A549 (cell line): ENCODE results near the gene ADAM12. TPM values are rescaled to one million over a fixed set of nuclear protein-coding genes. Genes with fewer than 3 reads are reported as not detected.

ENCODE experiments used
- ATAC-seq, 2 experiments: fragments of 200-7000 bp in 1 of 2; fragments of >200 bp in 1 of 2; cut with Nextera tagmentation in 1 of 2; cut with Tn5 transposase in 1 of 2; 3 replicates each; pipeline versions ENCODE4 v1.8.0 to v1.9.1; 2018 to 2020; ENCODE audit warnings: mild to moderate bottlenecking in 1 of 2, moderate library complexity in 1 of 2
- CTCF ChIA-PET: fragments of 300-600 bp; sonication (Branson Sonifier 250); formaldehyde crosslinking; extraction: SDS; loops from one replicate; lab custom pipeline; 2021; ENCODE audit warnings: antibody characterized with exemption, inconsistent platforms; lab: Yijun Ruan, JAX
- POLR2A ChIA-PET: fragments of 350-600 bp; formaldehyde crosslinking; extraction: SDS; loops from one replicate; lab custom pipeline; 2021; ENCODE audit warnings: antibody characterized with exemption, inconsistent platforms; lab: Yijun Ruan, JAX
- DNase-seq, 2 experiments: peaks; one replicate each; pipeline versions ENCODE4 v3.0.0 to v3.0.0-alpha.2; 2011 to 2016; ENCODE audit warnings: low read depth in 1 of 2, low spot score in 1 of 2
- FAIRE-seq: peaks from 2 replicates; lab custom pipeline; 2011; peaks lifted over from hg19 to GRCh38; lab: Jason Lieb, UNC
- H3K27ac ChIP-seq, 2 experiments: fragments of >200 bp; sonication (Bioruptor Twin); formaldehyde crosslinking; 3 replicates each; pipeline ENCODE4 v1.5.1; 2016 to 2017
- H3K4me1 ChIP-seq: fragments of >200 bp; sonication (Bioruptor Twin); formaldehyde crosslinking; 3 replicates; pipeline ENCODE4 v1.6.1; 2016
- H3K4me2 ChIP-seq: fragments of >200 bp; sonication (Bioruptor Twin); formaldehyde crosslinking; 3 replicates; pipeline ENCODE4 v1.6.1; 2016
- H3K4me3 ChIP-seq: fragments of >200 bp; sonication (Bioruptor Twin); formaldehyde crosslinking; 3 replicates; pipeline ENCODE4 v1.5.1; 2016
- H3K9me3 ChIP-seq: fragments of >200 bp; sonication (Bioruptor Twin); formaldehyde crosslinking; 3 replicates; pipeline ENCODE4 v1.6.1; 2016
- ATOH8 ChIP-seq: fragments of 250-450 bp; sonication (Bioruptor Pico); IDR thresholded peaks from 2 replicates; pipeline ENCODE4 v1.5.0; 2020; ENCODE audit warnings: low read depth, mild to moderate bottlenecking, moderate library complexity
- BHLHE40 ChIP-seq: IDR thresholded peaks from 2 replicates; pipeline ENCODE4 v1.6.1; 2012; ENCODE audit warnings: low read depth, low read length, inconsistent platforms
- CHD4 ChIP-seq: fragments of 200-600 bp; sonication (generic); IDR thresholded peaks from 2 replicates; pipeline ENCODE4 v1.6.1; 2016; ENCODE audit warnings: antibody characterized with exemption, mild to moderate bottlenecking, borderline replicate concordance
- CTCF ChIP-seq: fragments of >200 bp; sonication (Bioruptor Twin); formaldehyde crosslinking; IDR thresholded peaks from 3 replicates; pipeline ENCODE4 v1.5.1; 2016
- EHMT2 ChIP-seq: fragments of 200-600 bp; sonication (generic); IDR thresholded peaks from 2 replicates; pipeline ENCODE4 v1.6.1; 2016; ENCODE audit warnings: antibody characterized with exemption, low read depth, mild to moderate bottlenecking, moderate library complexity
- HDAC2 ChIP-seq: fragments of 200-600 bp; sonication (generic); IDR thresholded peaks from 2 replicates; pipeline ENCODE4 v1.6.1; 2016
- HMGXB4 ChIP-seq: fragments of 250-450 bp; sonication (Bioruptor Pico); IDR thresholded peaks from 2 replicates; pipeline ENCODE4 v1.5.0; 2021; ENCODE audit warnings: mild to moderate bottlenecking, moderate library complexity, borderline replicate concordance
- HOXB5 ChIP-seq: fragments of 250-450 bp; sonication (Bioruptor Pico); IDR thresholded peaks from 2 replicates; pipeline ENCODE4 v1.5.0; 2020; ENCODE audit warnings: mild to moderate bottlenecking, moderate library complexity
- JUN ChIP-seq, 2 experiments: fragments of >200 bp; sonication (Bioruptor Twin); formaldehyde crosslinking; IDR thresholded peaks; 2 replicates in 1 of 2; 3 replicates in 1 of 2; pipeline ENCODE4 v1.6.1; 2016 to 2017
- KDM5A ChIP-seq: fragments of 200-600 bp; sonication (generic); IDR thresholded peaks from 2 replicates; pipeline ENCODE4 v1.6.1; 2016; ENCODE audit warnings: antibody characterized with exemption, mild to moderate bottlenecking
- NPAS2 ChIP-seq: fragments of 250-450 bp; sonication (Bioruptor Pico); IDR thresholded peaks from 2 replicates; pipeline ENCODE4 v1.8.0; 2022; ENCODE audit warnings: mild to moderate bottlenecking, moderate library complexity, borderline replicate concordance
- NR3C1 ChIP-seq: fragments of >200 bp; sonication (Bioruptor Twin); formaldehyde crosslinking; IDR thresholded peaks from 3 replicates; pipeline ENCODE4 v1.6.1; 2017
- PHF8 ChIP-seq: fragments of 200-600 bp; sonication (generic); IDR thresholded peaks from 2 replicates; pipeline ENCODE4 v1.6.1; 2016; ENCODE audit warnings: low read depth, mild to moderate bottlenecking, antibody characterized with exemption, moderate library complexity, borderline replicate concordance
- RAD21 ChIP-seq, 2 experiments: fragments of >200 bp in 1 of 2; sonication (Bioruptor Twin) in 1 of 2; formaldehyde crosslinking in 1 of 2; IDR thresholded peaks in 1 of 2; conservative IDR thresholded peaks in 1 of 2; 2 replicates in 1 of 2; 3 replicates in 1 of 2; pipeline ENCODE4 v1.6.1; 2012 to 2018; ENCODE audit warnings: inconsistent platforms in 1 of 2
- RCOR1 ChIP-seq: fragments of 150-350 bp; IDR thresholded peaks from 2 replicates; pipeline ENCODE4 v1.6.1; 2014; ENCODE audit warnings: antibody characterized with exemption, low read length, low read depth
- REST ChIP-seq: fragments of 200-600 bp; sonication (generic); IDR thresholded peaks from 2 replicates; pipeline ENCODE4 v1.6.1; 2016; ENCODE audit warnings: antibody characterized with exemption, mild to moderate bottlenecking, moderate library complexity
- RNF2 ChIP-seq: fragments of 200-600 bp; sonication (generic); IDR thresholded peaks from 2 replicates; pipeline ENCODE4 v1.6.1; 2016; ENCODE audit warnings: low read depth, mild to moderate bottlenecking, antibody characterized with exemption, moderate library complexity, borderline replicate concordance
- TP53 ChIP-seq: fragments of 250-450 bp; sonication (Bioruptor Pico); IDR thresholded peaks from 2 replicates; pipeline ENCODE4 v1.5.0; 2021; ENCODE audit warnings: mild to moderate bottlenecking, moderate library complexity
- USF2 ChIP-seq: fragments of 450-650 bp; IDR thresholded peaks from 2 replicates; pipeline ENCODE4 v1.6.1; 2014; ENCODE audit warnings: antibody characterized with exemption
- ZC3H11A ChIP-seq: fragments of 450-650 bp; IDR thresholded peaks from 2 replicates; pipeline ENCODE4 v1.6.1; 2014; ENCODE audit warnings: antibody characterized with exemption, mild to moderate bottlenecking
- ZFP36 ChIP-seq: fragments of 450-650 bp; IDR thresholded peaks from 2 replicates; pipeline ENCODE4 v1.6.1; 2014; ENCODE audit warnings: borderline replicate concordance; ENCODE audit not compliant: partially characterized antibody
- WGBS: methylation state at CpG from one replicate; pipeline ENCODE4 v1.1.6; 2017; ENCODE audit errors: missing lambda C conversion rate; 5-methylcytosine and 5-hydroxymethylcytosine counted together
- polyA plus RNA-seq, 4 experiments: library from polyadenylated mRNA; depleted of rRNA in 3 of 4; stranded (reverse); fragments of >200 nt; fragmentation: RNase III in 1 of 4; extraction: RNeasy Plus Mini Kit Qiagen cat#74134 plus additional on column Dnase treatment in 1 of 4; gene quantifications; 2 replicates in 3 of 4; 3 replicates in 1 of 4; pipeline ENCODE4 v1.2.3, GENCODE V29; 2011 to 2017

Gene ADAM12
- polyA plus RNA-seq, 2 of the 4 experiments (the other 2 are of a cell fraction) = 1.6 to 4.8 TPM

GRCh38 chr10:126073606-126074005 is 314.7 kb downstream of the ADAM12 start:
- TF ChIP-seq NR3C1 (no peak), NPAS2 (CRISPR knock-in tag) (no peak), REST (no peak), TP53 (no peak), ZFP36 (no peak), CTCF (no peak), BHLHE40 (no peak), PHF8 (no peak), KDM5A (no peak), RAD21 (conservative IDR thresholded peaks at IDR 0.05 in 1 of 2, IDR thresholded peaks at IDR 0.05 in 1 of 2) (no peak), EHMT2 (no peak), JUN (IDR thresholded peaks at IDR 0.05) (no peak), RCOR1 (no peak), USF2 (no peak)
- TF ChIP-seq, all 56 proteins: peak for 0
- POLR2A ChIA-PET = no interaction called here
- no peak overlapping the region for H3K27ac ChIP-seq
- no peak overlapping the region; the same call in 2 of the 3 replicates for H3K4me2 ChIP-seq
- DNase-seq (no peak), ATAC-seq (no peak), FAIRE-seq (no peak)
- no peaks in the 10 kb centered on the region for H3K4me1 ChIP-seq
- CTCF ChIA-PET = no interaction called here
- 15% methylated on average over 1 of the region's 1 CpG for WGBS
- H3K9me3 ChIP-seq = 0 out of 3 replicates have a peak, but pooled peaks cover 2% of the 10 kb centered on the region
- H3K4me3 ChIP-seq = no peak overlapping the region

GRCh38 chr10:126072622-126073021 is 315.7 kb downstream of the ADAM12 start:
- Histone ChIP-seq H3K27ac (no peak overlapping the region), H3K4me3 (no peak overlapping the region), H3K4me2 (no peak overlapping the region), H3K4me1 (no peaks in the 10 kb centered on the region), H3K9me3 (0 out of 3 replicates have a peak, but pooled peaks cover 2% of the 10 kb centered on the region)
- POLR2A ChIA-PET = no interaction called here
- DNase-seq (no peak), FAIRE-seq (no peak), ATAC-seq (no peak)
- CTCF ChIA-PET = interaction anchor here (1.0 to 1.1 kb wide), 2 partner anchors 8 to 9 kb away, joined by 3 to 4 read pairs; no protein-coding TSS in a partner anchor
- 67% methylated on average over 4 of the region's 4 CpGs for WGBS
- TF ChIP-seq CHD4 (no peak), RAD21 (conservative IDR thresholded peaks at IDR 0.05 in 1 of 2, IDR thresholded peaks at IDR 0.05 in 1 of 2) (no peak), ATOH8 (CRISPR knock-in tag) (no peak), HDAC2 (no peak), ZC3H11A (no peak), HOXB5 (CRISPR knock-in tag) (no peak), HMGXB4 (CRISPR knock-in tag) (no peak), RNF2 (no peak), REST (no peak)
